HG02571 (cell line): Measurements from ENCODE around the gene ECEL1.

Experiments used
- ATAC-seq: cut with Tn5 transposase; IDR thresholded peaks from one replicate; pipeline ENCODE4 v1.9.1; 2021; ENCODE audit warnings: mild to moderate bottlenecking, moderate library complexity; ENCODE audit not compliant: unreplicated experiment

The ECEL1 gene

DNA sequence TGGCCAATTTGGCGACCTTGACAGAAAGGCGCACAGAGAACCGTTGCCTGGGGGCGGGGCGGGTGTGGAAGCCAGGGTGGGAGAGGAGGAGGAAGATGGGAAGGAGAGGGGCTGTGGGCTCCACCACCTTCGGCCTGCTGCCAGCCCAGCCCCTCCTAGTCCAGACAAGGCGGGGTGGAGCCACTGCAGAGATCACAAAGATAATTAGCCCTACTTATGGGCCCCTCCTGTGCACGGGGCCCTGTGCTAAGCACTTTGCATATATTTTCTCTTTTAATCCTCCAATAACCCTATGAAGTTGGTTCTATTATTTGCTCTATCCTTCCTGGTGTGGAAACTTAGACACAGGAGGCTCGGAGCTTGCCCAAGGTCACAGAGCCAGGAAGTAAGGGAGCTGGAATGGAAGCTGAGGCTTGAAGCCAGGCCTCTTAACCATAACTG lies 13.7 kb upstream of the ECEL1 start:
- ATAC-seq, result no peak

DNA sequence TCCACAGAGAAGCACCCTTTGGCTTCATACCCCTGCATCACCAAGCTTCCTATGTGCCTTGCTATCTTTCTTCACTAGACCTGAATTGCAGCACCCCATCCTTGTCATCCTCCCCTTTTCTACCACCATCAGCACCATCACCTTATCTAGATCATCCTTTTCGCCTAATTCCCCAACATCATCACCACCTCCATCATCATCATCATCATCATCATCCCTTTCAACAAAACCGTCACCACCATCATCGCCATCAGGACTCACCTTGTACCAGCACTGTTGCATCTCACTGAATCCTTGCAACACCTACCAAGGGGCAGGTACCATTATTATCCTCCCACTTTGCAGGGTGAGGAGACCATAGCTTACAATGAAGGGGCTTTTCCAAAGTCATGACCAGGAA lies 10.8 kb upstream of the ECEL1 start:
- no peak for ATAC-seq

GRCh38 chr2:232497348-232497747 lies 9.7 kb upstream of the ECEL1 start:
- ATAC-seq, result no peak

DNA sequence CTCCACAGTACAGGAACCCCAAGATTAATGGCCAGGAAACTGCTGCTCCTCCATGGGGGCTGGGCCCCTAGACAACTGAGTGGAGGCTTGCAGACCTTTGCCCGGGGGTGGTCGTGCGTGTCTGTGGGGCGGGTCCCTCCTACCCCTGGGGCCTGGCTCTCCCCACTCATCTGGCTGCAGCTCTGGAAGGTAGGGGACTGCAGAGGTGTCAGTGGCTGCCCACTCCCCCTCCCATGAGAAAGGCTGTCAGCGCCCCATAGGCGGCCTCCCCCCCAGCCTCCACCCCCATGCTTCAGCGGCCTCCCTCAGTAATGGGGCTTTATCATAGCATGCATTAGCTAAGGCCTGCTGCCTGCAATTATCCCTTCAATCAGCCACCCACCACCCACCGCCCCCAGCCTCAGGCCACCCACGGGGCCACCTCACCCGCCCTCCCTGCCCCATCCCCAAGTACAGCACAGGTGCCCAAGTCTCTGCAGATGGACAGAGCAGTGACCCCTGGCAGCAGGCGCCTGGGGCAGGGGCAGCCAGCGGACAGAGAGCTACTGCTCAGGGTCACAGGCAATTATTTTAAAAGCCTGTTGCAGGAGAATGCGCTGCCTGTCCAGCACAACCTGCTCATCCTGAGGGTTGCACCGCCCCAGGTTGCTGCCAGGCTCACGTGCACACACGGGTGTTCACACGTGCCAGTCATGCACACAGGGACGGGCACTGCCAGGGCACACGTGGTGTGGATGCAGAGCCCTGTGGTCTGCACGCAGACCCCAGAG lies 9.1 kb upstream of the ECEL1 start:
- no peak for ATAC-seq

- ATAC-seq, result no peak
Measured at GRCh38 chr2:232495292-232495691, 7.7 kb upstream of the ECEL1 start.

DNA sequence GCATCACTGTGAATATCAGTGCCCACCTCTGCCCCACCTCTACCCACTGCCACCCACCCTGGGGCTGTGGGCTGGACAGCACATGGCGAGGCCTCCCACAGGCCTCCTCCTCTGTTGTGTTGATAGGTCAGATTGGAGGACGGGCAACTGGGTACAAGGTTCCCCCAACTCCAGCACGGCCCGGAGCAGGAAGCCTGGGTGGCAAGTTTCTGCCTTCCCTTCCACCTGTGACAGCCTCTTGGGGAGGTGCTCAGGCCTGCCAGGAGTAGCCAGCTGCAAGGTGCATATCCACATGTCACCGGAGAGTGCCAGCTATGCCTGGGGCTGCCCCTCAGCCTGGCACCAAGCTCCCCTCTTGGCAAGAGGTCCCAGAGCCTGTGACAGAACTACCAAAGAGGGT lies 6.9 kb upstream of the ECEL1 start:
- ATAC-seq, result no peak

- ATAC-seq, result no peak
Measured at GRCh38 chr2:232493701-232494474, 6.3 kb upstream of the ECEL1 start.

GRCh38 chr2:232492963-232493700 lies 5.5 kb upstream of the ECEL1 start:
- no peak for ATAC-seq

DNA sequence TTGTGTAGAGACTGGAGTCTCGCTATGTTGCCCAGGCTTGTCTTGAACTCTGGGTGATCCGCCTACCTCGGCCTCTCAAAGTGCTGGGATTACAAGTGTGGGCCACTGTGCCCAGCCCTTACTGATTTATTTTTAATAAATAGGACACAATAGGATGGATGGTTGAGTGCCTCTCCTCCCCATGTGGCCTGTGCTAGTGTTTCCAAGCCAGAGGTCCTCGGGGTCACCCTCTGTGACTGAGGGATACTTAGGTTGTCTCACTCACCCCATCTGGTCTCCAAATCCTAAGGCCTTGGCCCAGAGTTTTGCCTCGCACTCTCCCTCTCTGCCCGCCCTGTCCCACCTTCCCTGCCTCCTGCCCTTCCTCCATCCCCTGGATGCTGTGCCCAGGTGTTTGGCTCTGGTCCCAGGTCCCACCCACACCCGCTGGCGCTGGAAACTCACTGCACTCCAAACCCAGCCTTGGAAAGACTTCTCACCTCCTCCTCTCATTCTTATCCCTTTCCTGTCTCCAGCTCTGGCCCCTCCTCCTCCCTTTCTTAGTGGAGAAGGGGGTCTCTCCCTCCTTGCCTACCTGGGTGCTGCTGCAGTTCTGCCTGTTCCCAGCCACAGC lies 4.7 kb upstream of the ECEL1 start:
- ATAC-seq, result no peak

GRCh38 chr2:232491139-232491780 lies 3.6 kb upstream of the ECEL1 start:
- ATAC-seq, result no peak

GRCh38 chr2:232490221-232491138 lies 2.8 kb upstream of the ECEL1 start:
- no peak for ATAC-seq

GRCh38 chr2:232489516-232490220 lies 2.0 kb upstream of the ECEL1 start:
- ATAC-seq, result no peak

DNA sequence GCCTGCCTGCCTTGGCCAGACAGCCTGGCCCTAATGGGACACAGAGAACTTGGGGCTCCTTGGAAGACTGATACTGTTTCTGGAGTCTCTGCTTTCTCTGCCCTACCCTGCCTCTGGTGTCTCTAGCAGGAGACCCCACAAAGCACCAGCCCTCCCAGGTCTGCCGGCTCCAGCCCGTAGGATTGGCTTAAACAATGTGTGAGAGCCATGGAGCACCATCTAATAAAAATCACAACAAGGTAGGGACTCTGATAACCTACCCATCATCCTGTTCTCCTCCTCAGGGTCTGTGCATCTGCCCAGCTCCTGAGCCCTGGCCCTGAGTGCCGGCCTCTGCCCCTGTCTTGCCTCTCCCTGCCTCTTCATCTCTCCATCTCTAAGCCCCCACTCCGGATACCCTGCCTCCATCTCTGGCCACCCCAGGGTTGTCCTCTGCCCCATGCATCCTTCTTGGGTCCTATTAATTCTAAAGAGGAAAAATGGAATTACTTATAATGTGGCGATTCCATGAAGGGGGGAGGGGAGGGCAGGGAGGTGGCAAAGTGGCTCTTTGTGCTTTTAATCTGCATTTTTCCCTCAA lies 1.2 kb upstream of the ECEL1 start:
- ATAC-seq, result no peak

- no peak for ATAC-seq
Measured at GRCh38 chr2:232488097-232488711, 570 bp upstream of the ECEL1 start.

DNA sequence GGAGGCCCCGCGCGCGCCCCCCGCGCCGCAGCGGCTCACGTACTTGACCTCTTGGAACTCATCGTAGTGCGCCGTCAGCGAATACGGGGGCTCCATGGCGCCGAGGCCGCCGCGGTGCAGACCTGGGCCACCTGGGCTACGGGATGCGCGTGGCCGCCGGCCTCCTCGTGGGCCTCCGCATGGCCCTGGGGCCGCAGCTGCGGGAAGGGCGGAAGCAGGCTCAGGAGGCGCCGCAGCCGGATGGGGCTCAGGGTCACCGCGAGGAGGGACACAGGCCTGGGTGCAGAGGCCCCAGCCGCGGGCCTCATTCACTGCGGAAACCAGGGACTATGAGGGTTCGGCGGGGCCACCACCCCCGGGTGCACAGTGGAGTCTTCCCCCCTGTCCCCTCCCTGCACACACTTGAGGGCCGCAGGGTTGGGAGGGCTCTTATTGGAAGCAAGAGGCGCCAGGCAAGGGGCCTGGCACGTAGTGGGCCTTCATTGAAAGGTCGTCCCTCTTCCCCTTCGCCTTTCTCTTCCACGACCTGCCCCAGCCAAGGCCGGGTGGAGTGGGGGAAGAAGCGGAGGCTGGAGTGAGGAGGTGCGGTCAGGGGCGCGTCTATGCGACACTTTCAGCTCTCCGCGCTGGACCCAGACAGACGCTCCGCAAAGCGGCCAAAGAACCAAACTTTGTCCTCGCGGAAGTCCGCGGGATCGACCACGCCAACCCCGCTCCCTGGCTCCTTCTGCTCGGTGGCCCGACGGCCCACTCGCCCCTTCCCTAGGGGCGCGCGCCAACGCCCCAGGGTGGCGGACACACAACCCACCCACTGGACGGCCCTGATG lies 863 bp downstream of the ECEL1 start:
- ATAC-seq, result no peak

DNA sequence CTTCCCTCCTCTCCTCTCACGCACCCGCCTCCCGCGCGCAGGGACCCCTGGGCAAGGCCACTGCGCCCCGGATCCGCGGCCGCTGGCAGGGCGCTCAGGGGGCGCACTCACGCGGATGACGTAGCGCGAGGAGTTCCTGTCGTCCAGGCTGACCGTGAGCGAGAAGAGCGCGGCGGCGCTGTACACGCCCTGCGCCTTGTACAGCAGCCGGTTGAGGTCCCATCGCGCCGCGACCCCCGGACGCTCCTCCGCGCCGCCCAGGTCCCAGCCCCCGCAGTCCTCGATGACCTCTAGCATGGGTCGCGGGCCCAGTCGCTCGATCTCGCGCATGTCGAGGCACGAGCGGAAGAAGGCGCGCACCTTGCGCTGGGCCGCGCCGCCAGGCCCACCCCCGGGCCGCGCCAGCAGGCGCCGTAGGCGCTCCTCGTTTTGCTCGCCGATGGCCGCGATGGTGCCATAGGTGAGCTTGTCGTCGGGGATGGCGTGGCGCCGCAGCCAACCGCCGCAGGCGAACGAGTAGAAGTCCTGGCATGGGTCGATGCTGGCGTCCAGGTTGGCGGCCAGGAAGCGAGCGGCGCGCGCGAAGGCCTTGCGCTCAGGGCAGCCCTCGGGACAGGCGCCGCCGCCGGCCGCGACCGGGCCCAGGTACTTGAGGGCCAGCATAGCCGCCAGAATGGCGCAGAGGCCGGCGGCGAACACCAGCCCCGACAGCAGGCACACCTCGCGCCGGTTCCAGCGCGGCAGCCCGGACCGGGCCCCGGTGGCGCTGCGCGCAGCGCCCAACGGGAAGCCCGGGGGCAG lies 1.7 kb downstream of the ECEL1 start:
- no peak for ATAC-seq

GRCh38 chr2:232485348-232485756 lies 2.3 kb downstream of the ECEL1 start:
- no peak for ATAC-seq
